GM19239 (cell line): ENCODE data around the gene PRR5.

ENCODE experiments used
- DNase-seq: peaks from one replicate; pipeline ENCODE4 v3.0.0; 2011; ENCODE audit warnings: low spot score; ENCODE audit not compliant: insufficient read length
- FAIRE-seq: peaks from 2 replicates; lab custom pipeline; 2011; peaks lifted over from hg19 to GRCh38; lab: Jason Lieb, UNC

The PRR5 gene

DNA sequence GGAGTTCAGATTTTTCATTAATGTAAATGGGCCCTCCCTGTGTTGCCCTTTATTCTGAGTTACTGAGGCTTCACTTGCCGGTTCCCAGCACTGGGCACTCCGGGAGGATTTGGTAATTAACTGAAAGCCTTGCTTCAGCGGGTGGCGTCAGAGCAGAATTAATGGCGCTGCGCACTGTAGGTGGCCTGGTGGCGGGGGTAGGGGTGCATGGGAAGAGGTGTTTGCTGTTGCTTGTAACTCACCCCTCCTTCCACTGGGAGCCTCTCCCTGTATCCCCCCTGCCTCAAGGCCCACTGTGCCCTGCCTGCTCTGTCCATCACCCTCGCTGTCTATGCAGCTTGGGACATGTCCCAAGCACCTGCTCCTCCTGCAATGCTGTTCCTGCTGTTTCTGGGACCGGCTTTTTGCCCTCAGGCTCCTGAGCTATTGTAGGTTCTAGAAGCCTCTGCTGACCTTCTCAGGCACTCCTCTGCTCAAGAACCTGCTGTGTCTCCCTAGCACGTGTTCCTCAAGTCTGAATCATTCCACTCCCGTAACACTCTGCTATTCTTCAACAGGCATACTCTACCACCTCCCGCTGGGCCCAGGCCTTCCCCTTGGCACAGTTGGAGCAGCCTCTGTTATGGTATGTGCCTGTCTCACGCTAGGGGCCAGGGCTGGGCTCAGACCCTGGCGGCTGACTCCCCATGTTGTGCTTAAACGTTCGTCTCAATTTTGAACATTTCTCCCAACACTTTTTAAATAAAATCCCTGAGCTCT is 74.8 kb downstream of the PRR5 start:
- FAIRE-seq, result no peak
- DNase-seq, result no peak

DNA sequence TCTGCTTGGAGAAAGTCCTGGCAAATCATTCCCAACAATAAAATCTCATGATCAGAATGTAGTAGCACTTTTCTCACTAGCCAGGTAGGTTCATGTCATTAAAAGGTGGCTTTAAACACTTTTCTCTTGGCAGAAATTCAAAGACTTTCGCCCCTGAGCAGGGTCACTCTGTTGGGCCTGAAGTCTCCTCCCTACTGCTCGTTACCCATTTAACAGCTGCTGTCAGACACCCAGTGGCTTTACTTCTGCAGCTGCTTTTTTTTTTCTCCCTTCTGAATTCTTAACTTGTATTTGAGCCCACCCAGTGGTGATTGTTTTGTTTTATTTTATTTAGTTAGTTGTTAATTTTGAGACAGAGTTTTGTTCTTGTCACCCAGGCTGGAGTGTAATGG is 75.4 kb downstream of the PRR5 start:
- FAIRE-seq, result no peak

DNA sequence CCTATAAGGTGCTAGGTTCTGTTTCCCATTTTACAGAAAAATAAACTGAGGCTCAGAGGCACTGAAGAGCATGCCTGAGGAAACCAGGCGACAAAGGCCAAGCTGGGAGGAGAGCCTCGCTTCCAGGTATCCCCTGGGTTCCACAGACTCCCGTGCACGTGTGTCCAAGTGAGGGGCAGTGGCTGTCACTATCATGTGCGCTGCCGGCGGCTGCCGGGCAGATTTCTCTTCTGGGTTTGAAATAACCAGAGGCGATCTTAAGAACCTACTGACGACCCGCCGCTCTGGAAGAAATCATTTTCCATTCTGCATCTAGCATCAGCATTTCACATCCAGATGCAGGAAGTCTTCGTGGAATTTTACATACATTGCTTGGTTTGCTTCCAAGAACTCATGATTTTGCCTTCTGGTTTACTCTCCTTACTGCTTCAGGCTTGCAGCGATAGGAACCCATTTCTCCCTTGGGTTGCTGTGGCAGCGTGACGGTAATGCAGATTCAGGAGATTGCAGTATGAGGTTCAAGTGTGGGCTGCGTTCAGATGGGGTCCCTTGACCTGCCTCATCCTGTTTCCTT is 79.0 kb downstream of the PRR5 start:
- no peak for DNase-seq
- FAIRE-seq, result no peak

More for the DNA sequence above, 75.4 kb downstream of the PRR5 start:
- DNase-seq, result no peak

DNA sequence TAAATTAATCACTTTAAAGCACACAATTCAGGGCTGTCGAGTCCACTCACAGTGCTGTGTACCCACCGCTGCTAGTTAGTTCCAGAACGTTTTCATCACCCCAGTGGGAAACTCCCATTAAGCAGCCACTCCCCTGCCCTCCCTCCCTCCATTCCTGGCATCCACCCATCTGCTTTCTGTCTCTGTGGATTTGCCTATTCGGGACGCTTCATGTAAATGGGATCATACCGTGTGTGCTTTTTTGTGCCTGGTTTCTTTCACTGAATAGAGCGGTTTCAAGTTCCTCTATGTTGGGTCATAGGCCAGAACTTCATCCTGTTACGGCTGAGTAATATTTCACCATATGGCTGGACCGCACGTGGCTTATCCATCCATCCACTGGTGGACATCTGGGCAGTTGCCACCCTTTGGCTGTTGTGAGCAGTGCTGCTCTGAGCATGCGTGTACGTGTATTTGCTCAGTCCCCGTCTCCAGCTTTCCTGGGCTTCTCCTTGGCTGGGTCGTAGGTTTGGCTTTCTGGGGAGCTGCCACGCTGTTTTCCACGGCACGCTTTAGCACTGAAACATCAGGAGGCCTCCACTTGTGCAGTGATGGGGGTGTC is 80.5 kb downstream of the PRR5 start:
- FAIRE-seq, result no peak
- DNase-seq, result no peak

DNA sequence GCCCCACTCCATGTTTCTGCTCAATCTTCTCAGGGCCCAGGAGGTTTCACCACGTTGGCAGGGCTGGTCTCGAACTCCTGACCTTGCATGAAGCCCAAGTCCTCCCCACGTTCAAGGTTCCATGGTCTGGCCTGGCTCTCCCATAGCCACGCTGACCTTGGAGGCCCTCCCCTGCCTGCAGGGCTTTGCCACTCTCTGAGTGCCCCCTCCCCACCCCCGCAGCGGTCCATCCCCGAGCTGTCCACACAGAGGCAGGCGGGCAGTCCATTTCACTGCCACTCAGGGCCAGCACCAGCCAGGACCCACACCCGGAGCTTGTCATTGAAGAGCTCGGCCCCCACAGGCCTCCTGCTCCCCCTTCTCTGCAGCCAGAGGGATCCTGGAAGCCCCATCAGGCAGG is 81.1 kb downstream of the PRR5 start:
- no peak for DNase-seq
- FAIRE-seq, result no peak

DNA sequence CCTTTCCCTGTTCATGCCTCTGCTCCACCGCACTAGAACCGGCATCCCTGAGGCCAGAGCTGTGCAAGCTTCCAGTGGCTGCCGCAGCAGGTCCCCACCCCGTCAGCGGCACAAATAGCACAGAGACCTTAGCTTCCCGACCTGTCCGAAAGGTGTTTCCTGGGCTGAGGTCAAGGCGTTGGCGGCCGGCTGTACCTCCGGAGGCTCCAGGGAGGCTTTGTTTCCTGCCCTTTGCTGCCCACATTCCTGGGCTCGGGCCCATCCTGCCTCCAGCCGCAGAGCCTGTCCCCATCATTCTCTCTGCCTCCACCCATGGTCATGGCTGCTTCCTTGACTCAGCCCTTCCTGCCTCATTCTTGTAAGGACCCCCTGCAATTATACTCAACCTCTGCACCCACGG is 81.6 kb downstream of the PRR5 start:
- FAIRE-seq (no peak), DNase-seq (no peak)

DNA sequence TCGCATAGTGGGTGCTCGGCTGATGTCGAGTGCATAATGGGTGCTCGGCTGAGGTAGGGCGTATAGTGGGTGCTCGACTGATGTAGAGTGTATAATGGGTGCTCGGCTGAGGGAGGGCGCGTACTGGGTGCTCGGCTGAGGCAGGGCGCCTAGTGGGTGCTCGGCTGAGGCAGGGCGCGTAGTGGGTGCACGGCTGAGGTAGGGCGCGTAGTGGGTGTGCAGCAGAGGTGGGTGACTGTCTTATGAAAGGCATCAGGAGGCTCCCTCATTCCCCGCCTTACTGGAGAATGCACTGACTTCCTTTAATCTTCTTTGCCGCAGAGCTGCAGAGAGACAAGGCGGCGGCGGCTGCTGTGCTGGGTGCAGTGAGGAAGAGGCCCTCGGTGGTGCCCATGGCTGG is 84.1 kb downstream of the PRR5 start:
- DNase-seq, result no peak
- FAIRE-seq, result no peak

DNA sequence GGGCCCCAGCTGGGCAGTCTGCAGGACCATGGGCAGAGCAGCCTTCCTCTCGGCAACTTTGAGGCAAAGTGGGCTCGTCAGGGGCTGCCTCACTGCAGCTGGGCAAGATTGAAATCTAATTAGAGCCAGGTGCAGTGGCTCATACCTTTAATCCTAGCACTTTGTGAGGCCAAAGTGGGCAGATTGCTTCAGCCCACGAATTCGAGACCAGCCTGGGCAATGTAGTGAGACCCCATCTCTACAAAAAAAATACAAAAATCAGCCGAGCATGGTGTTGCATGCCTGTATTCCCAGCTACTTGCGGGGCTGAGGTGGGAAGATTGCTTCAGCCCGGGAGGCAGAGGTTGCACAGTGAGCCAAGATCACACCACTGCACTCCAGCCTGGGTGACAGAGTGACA is 84.6 kb downstream of the PRR5 start:
- DNase-seq (no peak), FAIRE-seq (no peak)
